PC-9 (cell line): ENCODE results near the gene RFC2. TPM values are rescaled to one million over a fixed set of nuclear protein-coding genes. Genes with fewer than 3 reads are reported as not detected.

Source experiments
- BruUV-seq: library from RNA; stranded (reverse); fragments of 400-500 nt; replicated peaks from 2 replicates; lab custom pipeline; 2021; lab: Mats Ljungman, UMichigan
- CTCF ChIA-PET: fragments of 300-600 bp; sonication (Branson Sonifier 250); formaldehyde crosslinking; loops from one replicate; lab custom pipeline; 2022; ENCODE audit warnings: antibody characterized with exemption; lab: Charles Lee
- POLR2A ChIA-PET: fragments of 300-600 bp; sonication (Branson Sonifier 250); formaldehyde crosslinking; loops from one replicate; lab custom pipeline; 2022; ENCODE audit warnings: antibody characterized with exemption; ENCODE audit not compliant: unreplicated experiment; lab: Charles Lee
- DNase-seq, 2 experiments: peaks; one replicate each; pipeline versions ENCODE4 v3.0.0 to v3.0.0-alpha.2; 2015 to 2022; ENCODE audit warnings: mixed read lengths in 1 of 2
- H2AFZ ChIP-seq: fragments of 200-600 bp; sonication (generic); 2 replicates; pipeline ENCODE4 v1.8.1; 2017; ENCODE audit warnings: antibody characterized with exemption
- H3F3A ChIP-seq: fragments of 200-600 bp; sonication (generic); 2 replicates; pipeline ENCODE4 v1.8.1; 2017; ENCODE audit warnings: antibody characterized with exemption, mild to moderate bottlenecking, low read depth; ENCODE audit not compliant: insufficient read depth
- H3K27ac ChIP-seq: fragments of 200-600 bp; sonication (generic); 2 replicates; pipeline ENCODE4 v1.6.1; 2016; ENCODE audit warnings: mixed run types
- H3K27me3 ChIP-seq: fragments of 200-600 bp; sonication (generic); 2 replicates; pipeline ENCODE4 v1.6.1; 2016; ENCODE audit warnings: low read depth, mixed run types; ENCODE audit not compliant: insufficient read depth
- H3K36me3 ChIP-seq: fragments of 200-600 bp; sonication (generic); 2 replicates; pipeline ENCODE4 v1.6.1; 2016; ENCODE audit warnings: low read depth, mixed run types
- H3K4me1 ChIP-seq: fragments of 200-600 bp; sonication (generic); replicated peaks from 2 replicates; pipeline ENCODE4 v1.6.1; 2016; ENCODE audit warnings: mixed run types; ENCODE audit not compliant: insufficient read depth
- H3K4me2 ChIP-seq: fragments of 200-600 bp; sonication (generic); 2 replicates; pipeline ENCODE4 v1.6.1; 2017; ENCODE audit warnings: mixed run types
- H3K4me3 ChIP-seq: fragments of 200-600 bp; sonication (generic); 2 replicates; pipeline ENCODE4 v1.6.1; 2016; ENCODE audit warnings: mixed run types
- H3K79me2 ChIP-seq: fragments of 200-600 bp; sonication (generic); 2 replicates; pipeline ENCODE4 v1.6.1; 2017; ENCODE audit warnings: low read depth, mixed run types
- H3K9me2 ChIP-seq: fragments of 200-600 bp; sonication (generic); 2 replicates; pipeline ENCODE4 v1.8.1; 2017; ENCODE audit warnings: mild to moderate bottlenecking; ENCODE audit not compliant: insufficient read depth
- H3K9me3 ChIP-seq: fragments of 200-600 bp; sonication (generic); 2 replicates; pipeline ENCODE4 v1.8.1; 2016; ENCODE audit warnings: low read depth; ENCODE audit not compliant: insufficient read depth
- H4K20me1 ChIP-seq: fragments of 200-600 bp; sonication (generic); 2 replicates; pipeline ENCODE4 v1.8.1; 2017; ENCODE audit not compliant: insufficient read depth
- EZH2 ChIP-seq: fragments of 200-600 bp; sonication (generic); IDR thresholded peaks from 2 replicates; pipeline ENCODE4 v1.8.0; 2017; ENCODE audit warnings: antibody characterized with exemption, low read depth
- intact Hi-C: fragments of 100-400 bp; cut with micrococcal nuclease; formaldehyde crosslinking; loops from one replicate; pipeline ENCODE4 v1.10.0; 2022; ENCODE audit not compliant: unreplicated experiment
- total RNA-seq: library from RNA; stranded (reverse); gene quantifications from 2 replicates; pipeline ENCODE4 v1.2.3, GENCODE V29; 2021
- TF ChIP-seq, protein P1 (sequence below): fragments of 200-600 bp; sonication (generic); conservative IDR thresholded peaks from 2 replicates; pipeline ENCODE4 v1.6.1; 2017; ENCODE audit warnings: mixed run types, antibody characterized with exemption, mild to moderate bottlenecking, moderate library complexity

Gene RFC2
- total RNA-seq, 1 experiment from 2014 or later: 75.7 TPM

GRCh38 chr7:74283858-74284447, 29.8 kb upstream of the RFC2 start:
- Histone ChIP-seq H3K9me2 (no peaks in the 10 kb centered on the region), H3K4me2 (no peak overlapping the region), H3K79me2 (no peaks in the 10 kb centered on the region), H4K20me1 (no peaks in the 10 kb centered on the region), H3K27ac (no peak overlapping the region), H3K36me3 (no peaks in the 10 kb centered on the region), H3K27me3 (no peaks in the 10 kb centered on the region), H2AFZ (no peak overlapping the region), H3K4me3 (no peak overlapping the region), H3F3A (peaks cover 36% of the 10 kb centered on the region), H3K9me3 (no peaks in the 10 kb centered on the region), H3K4me1 (peaks cover 56% of the 10 kb centered on the region)
- BruUV-seq: no TSS peak
- CTCF ChIA-PET: no interaction called here
- intact Hi-C loops: no loop called here
- POLR2A ChIA-PET: no interaction called here
- DNase-seq: no peak
- TF ChIP-seq, protein P1, sequence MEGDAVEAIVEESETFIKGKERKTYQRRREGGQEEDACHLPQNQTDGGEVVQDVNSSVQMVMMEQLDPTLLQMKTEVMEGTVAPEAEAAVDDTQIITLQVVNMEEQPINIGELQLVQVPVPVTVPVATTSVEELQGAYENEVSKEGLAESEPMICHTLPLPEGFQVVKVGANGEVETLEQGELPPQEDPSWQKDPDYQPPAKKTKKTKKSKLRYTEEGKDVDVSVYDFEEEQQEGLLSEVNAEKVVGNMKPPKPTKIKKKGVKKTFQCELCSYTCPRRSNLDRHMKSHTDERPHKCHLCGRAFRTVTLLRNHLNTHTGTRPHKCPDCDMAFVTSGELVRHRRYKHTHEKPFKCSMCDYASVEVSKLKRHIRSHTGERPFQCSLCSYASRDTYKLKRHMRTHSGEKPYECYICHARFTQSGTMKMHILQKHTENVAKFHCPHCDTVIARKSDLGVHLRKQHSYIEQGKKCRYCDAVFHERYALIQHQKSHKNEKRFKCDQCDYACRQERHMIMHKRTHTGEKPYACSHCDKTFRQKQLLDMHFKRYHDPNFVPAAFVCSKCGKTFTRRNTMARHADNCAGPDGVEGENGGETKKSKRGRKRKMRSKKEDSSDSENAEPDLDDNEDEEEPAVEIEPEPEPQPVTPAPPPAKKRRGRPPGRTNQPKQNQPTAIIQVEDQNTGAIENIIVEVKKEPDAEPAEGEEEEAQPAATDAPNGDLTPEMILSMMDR: no peak

GRCh38 chr7:74282748-74283459, 28.7 kb upstream of the RFC2 start:
- peaks cover 43% of the 10 kb centered on the region for H3F3A ChIP-seq
- intact Hi-C loops: no loop called here
- BruUV-seq: no TSS peak
- peaks cover 54% of the 10 kb centered on the region for H3K4me1 ChIP-seq
- POLR2A ChIA-PET: interaction anchor here (0.6 kb wide), 1 partner anchor 82 kb away, joined by 7 read pairs; no protein-coding TSS in a partner anchor
- H3K9me2 ChIP-seq: no peaks in the 10 kb centered on the region
- TF ChIP-seq EZH2: no peak
- H3K79me2 ChIP-seq: no peaks in the 10 kb centered on the region
- no peak overlapping the region for H3K4me2 ChIP-seq
- H3K27ac ChIP-seq: no peak overlapping the region
- no peaks in the 10 kb centered on the region for H4K20me1 ChIP-seq
- H3K27me3 ChIP-seq: no peaks in the 10 kb centered on the region
- H3K9me3 ChIP-seq: no peaks in the 10 kb centered on the region
- no peak overlapping the region for H3K4me3 ChIP-seq
- DNase-seq: no peak
- CTCF ChIA-PET: no interaction called here
- no peak overlapping the region for H2AFZ ChIP-seq
- H3K36me3 ChIP-seq: no peaks in the 10 kb centered on the region

DNA sequence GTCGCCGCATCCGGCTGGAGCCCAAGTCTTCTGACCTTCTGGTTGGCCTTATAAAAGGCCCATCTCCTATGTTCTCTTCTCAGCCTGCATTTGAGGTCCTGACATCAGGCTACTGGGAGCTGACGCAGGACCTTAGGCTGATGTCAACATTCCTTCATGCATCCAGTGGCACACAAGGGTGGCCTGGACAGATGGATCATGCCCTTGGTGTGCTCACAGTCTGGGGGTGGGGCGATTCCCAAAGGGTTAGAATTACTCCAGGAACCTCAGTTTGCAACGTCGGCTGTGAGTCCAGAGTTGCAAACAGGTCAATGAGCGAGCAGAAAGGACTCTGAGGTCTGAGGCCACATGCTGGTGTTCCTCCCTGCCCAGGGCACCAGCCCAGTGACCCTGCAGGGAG, 26.8 kb upstream of the RFC2 start:
- no TSS peak for BruUV-seq
- H2AFZ ChIP-seq: no peak overlapping the region
- CTCF ChIA-PET: no interaction called here
- no peaks in the 10 kb centered on the region for H3K9me2 ChIP-seq
- H3K4me2 ChIP-seq: peak overlapping the region; percentile 72; the same call in 1 of the 2 replicates
- H3K4me1 ChIP-seq: peaks cover 41% of the 10 kb centered on the region
- H3K27me3 ChIP-seq: no peaks in the 10 kb centered on the region
- no peaks in the 10 kb centered on the region for H3K79me2 ChIP-seq
- DNase-seq: no peak
- no peak overlapping the region for H3K4me3 ChIP-seq
- H3K36me3 ChIP-seq: no peaks in the 10 kb centered on the region
- no peaks in the 10 kb centered on the region for H3K9me3 ChIP-seq
- peaks cover 36% of the 10 kb centered on the region for H3F3A ChIP-seq
- H4K20me1 ChIP-seq: no peaks in the 10 kb centered on the region
- no peak for TF ChIP-seq EZH2
- TF ChIP-seq, protein P1: no peak
- H3K27ac ChIP-seq: peak overlapping the region; percentile 91
- intact Hi-C loops: no loop called here
- POLR2A ChIA-PET: interaction anchor here (0.6 kb wide), 1 partner anchor 74 kb away, joined by 15 read pairs; no protein-coding TSS in a partner anchor
